Islet precursor cell (in vitro differentiated cells): Measurements from ENCODE around the gene VPS13C.

ENCODE experiments used
- DNase-seq: peaks from one replicate; pipeline ENCODE4 v3.0.0-alpha.2; 2018

VPS13C gene

GRCh38 chr15:61929452-61929851 is 130.8 kb downstream of the VPS13C start:
- no peak for DNase-seq

GRCh38 chr15:61923173-61923572 is 137.1 kb downstream of the VPS13C start:
- no peak for DNase-seq

GRCh38 chr15:61921093-61921492 is 139.2 kb downstream of the VPS13C start:
- no peak for DNase-seq

GRCh38 chr15:61917457-61917856 is 142.8 kb downstream of the VPS13C start:
- no peak for DNase-seq

- no peak for DNase-seq
Observed at GRCh38 chr15:61916104-61916503, 144.1 kb downstream of the VPS13C start.

GRCh38 chr15:61915640-61916039 is 144.6 kb downstream of the VPS13C start:
- no peak for DNase-seq

GRCh38 chr15:61910839-61911369 is 149.3 kb downstream of the VPS13C start:
- no peak for DNase-seq

GRCh38 chr15:61908241-61908640 is 152.0 kb downstream of the VPS13C start:
- no peak for DNase-seq

GRCh38 chr15:61907753-61908086 is 152.5 kb downstream of the VPS13C start:
- no peak for DNase-seq

GRCh38 chr15:61906961-61907752 is 153.1 kb downstream of the VPS13C start:
- no peak for DNase-seq

- DNase-seq, result no peak
Observed at GRCh38 chr15:61893146-61893545, 167.1 kb downstream of the VPS13C start.

- DNase-seq, result no peak
Observed at GRCh38 chr15:61892140-61892539, 168.1 kb downstream of the VPS13C start.

- no peak for DNase-seq
Observed at GRCh38 chr15:61890106-61890505, 170.1 kb downstream of the VPS13C start.

GRCh38 chr15:61889706-61890105 is 170.5 kb downstream of the VPS13C start:
- DNase-seq, result no peak

- DNase-seq, result no peak
Observed at GRCh38 chr15:61888074-61888780, 172.0 kb downstream of the VPS13C start.

- DNase-seq, result no peak
Observed at GRCh38 chr15:61880084-61880483, 180.2 kb downstream of the VPS13C start.

GRCh38 chr15:61879219-61879618 is 181.0 kb downstream of the VPS13C start:
- no peak for DNase-seq

GRCh38 chr15:61871926-61872522 is 188.2 kb downstream of the VPS13C start:
- DNase-seq, result no peak

GRCh38 chr15:61869656-61870055 is 190.6 kb downstream of the VPS13C start:
- DNase-seq, result no peak

- no peak for DNase-seq
Observed at GRCh38 chr15:61861962-61862361, 198.3 kb downstream of the VPS13C start.

GRCh38 chr15:61857169-61857829 is 202.9 kb downstream of the VPS13C start:
- DNase-seq, result no peak

- DNase-seq, result no peak
Observed at GRCh38 chr15:61856295-61856694, 204.0 kb downstream of the VPS13C start.

- no peak for DNase-seq
Observed at GRCh38 chr15:61853195-61853594, 207.1 kb downstream of the VPS13C start.
